ENCODE data around the gene ALKBH6. TPM values are rescaled to one million over a fixed set of nuclear protein-coding genes. Genes with fewer than 3 reads are reported as not detected.
A peak's percentile ranks its signal among the peaks of the same experiment; 100 is the strongest.

Gene ALKBH6
- polyA plus RNA-seq, 6 donors from 2014 or later = 13.7 to 28.9 (median 19.1) TPM

DNA sequence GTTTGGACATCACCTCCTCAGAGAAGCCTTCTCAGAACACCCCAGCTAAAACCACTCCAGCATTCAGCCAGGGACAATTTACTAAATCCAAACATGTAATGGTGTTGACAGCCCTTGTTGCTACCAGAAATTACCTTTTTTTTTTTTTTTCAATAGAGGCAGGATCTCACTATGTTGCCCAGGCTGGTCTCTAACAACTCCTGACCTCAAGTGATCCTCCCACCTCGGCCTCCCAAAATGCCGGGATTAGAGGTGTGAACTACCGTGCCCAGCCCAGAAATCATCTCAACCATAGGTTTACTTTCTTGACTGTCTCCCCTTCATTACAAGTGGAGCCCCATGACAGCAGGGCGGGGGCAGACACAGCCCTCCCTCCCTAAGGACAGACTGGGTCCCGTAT lies 9.4 kb upstream of the ALKBH6 start:
- Mint-ChIP-seq H3K4me1 (no peaks in the 10 kb centered on the region), H3K27me3 (no peaks in the 10 kb centered on the region), H3K9me3 (no peaks in the 10 kb centered on the region), H3K27ac (no peak overlapping the region), H3K36me3 (peaks cover 5 to 11% of the 10 kb centered on the region in 2 donors), H3K4me3 (peak overlapping the region in 1 of 8 donors; percentile 22)
- DNase-seq = no peak
- ATAC-seq (ENCODE audit: low read depth in 2 of 2) = no peak

- Mint-ChIP-seq H3K4me1 (peaks cover 5 to 17% (median 16%) of the 10 kb centered on the region in 3 donors), H3K27ac (no peak overlapping the region), H3K4me3 (no peak overlapping the region), H3K27me3 (no peaks in the 10 kb centered on the region), H3K36me3 (peaks cover 5 to 11% of the 10 kb centered on the region in 2 donors), H3K9me3 (no peaks in the 10 kb centered on the region)
- DNase-seq = no peak
- no peak for ATAC-seq (ENCODE audit: low read depth in 2 of 2)
Observed at GRCh38 chr19:36019061-36019670, 5.2 kb upstream of the ALKBH6 start.

DNA sequence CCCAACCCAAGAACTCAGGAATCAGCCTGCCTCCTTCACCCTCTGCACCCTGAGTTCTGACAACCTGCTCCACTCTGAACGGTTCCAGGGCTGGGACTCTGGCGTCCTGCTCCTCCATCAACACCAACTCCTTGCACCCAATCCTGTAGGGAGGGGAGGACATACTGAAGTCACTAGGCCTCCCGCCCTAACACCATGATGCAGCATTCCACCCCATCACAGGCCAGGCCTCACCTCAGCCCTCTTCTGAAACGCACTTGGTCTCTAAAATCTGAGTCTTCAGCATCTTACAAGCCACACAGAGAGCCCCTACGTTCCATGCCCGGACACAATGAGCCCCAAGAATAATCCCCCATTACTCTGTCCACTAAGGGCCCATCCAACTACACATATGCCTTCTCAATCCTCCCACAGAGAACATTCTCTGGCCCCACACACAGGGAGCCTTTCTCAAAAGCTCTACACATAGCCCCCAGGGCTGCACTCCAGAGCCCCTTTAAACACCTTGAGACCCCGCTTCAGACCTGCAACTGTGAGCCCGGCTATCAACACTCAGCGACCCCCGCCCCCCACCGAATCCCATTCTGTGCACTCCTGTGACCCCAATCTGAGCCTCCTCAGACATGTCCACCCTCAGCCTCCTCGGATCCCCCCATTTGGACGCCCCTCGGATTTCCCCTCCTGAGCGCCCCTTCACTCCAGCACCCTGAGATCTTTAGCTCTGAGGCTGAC lies 567 bp downstream of the ALKBH6 start:
- Mint-ChIP-seq H3K36me3 (no peaks in the 10 kb centered on the region), H3K9me3 (no peaks in the 10 kb centered on the region), H3K27ac (peak overlapping the region; percentile 95 to 99 (median 97)), H3K4me3 (peak overlapping the region; percentile 88 to 99 (median 97)), H3K27me3 (peaks cover 0 to 13% (median 10%) of the 10 kb centered on the region in 3 donors), H3K4me1 (peaks cover 32 to 48% (median 42%) of the 10 kb centered on the region in 3 donors)
- ATAC-seq (ENCODE audit: low read depth in 2 of 2) (no peak), DNase-seq (no peak)

DNA sequence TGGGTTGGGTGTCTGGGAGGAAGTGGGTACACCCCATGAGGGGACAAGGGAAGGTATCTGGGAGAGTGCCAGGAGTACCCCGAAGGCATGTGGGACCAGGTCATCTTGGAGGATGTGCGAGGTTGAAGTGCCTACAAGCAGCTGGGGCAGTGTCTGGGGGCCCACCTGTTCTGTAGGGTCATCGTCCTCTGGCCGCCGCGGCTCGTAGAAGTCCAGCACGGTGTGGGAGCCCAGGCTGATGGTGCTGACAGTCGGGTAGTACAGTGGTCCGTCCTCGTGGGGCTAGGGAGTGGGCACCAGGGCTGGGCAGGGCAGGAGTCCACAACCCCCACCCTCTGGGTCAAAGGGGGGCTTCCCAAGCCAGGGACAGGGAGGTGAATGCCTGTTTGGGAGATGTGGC lies 3.6 kb downstream of the ALKBH6 start:
- no peak for ATAC-seq (ENCODE audit: low read depth in 2 of 2)
- H3K36me3 Mint-ChIP-seq = no peaks in the 10 kb centered on the region
- DNase-seq = no peak
- H3K27ac Mint-ChIP-seq = no peak overlapping the region
- H3K9me3 Mint-ChIP-seq = no peaks in the 10 kb centered on the region
- peaks cover 33 to 47% (median 38%) of the 10 kb centered on the region in 3 donors for H3K4me1 Mint-ChIP-seq
- peaks cover 0 to 17% (median 10%) of the 10 kb centered on the region in 3 donors for H3K27me3 Mint-ChIP-seq
- peak overlapping the region in 4 of 8 donors; percentile 39 to 65 (median 57) for H3K4me3 Mint-ChIP-seq

DNA sequence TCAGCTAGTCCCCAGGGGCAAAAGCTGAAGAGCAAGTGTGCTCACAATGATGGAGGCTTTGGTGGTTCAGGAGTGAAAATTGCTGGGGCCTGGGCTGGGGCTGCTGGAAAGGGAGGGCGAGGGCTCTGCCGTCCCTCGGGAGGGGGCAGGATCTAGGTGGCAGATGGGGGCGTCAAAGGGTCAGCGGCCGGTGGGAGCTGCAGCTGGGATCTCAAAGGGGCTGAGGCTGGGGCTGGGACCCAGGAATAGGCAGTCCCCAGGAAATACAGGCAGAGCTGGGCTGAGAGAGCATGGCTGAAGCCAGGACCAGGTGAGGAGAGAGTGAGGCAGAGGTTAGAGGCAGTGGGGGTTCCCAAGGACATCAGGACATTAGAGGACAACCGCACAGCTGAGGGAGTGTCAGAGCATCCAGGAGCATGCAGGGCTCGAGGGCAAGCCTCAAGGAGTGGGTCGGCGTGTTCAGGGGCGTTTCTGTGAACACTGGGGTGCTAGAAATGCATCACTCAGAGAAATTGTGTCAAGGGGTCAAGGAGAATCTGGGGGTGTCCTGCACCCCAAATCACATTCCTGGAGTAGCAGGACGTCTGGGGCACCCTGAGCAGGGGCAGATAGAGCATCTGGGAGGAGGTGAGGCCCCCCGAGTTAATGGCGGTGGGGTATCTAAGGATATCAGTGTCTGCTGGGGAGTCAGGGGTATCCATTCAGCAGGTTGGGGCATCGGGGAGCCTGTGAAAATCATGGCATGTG lies 4.2 kb downstream of the ALKBH6 start:
- H3K4me3 Mint-ChIP-seq = peak overlapping the region; percentile 27 to 79 (median 60)
- H3K36me3 Mint-ChIP-seq = no peaks in the 10 kb centered on the region
- peaks cover 0 to 17% (median 10%) of the 10 kb centered on the region in 3 donors for H3K27me3 Mint-ChIP-seq
- DNase-seq (no peak), ATAC-seq (ENCODE audit: low read depth in 2 of 2) (no peak)
- H3K27ac Mint-ChIP-seq = peak overlapping the region in 1 of 6 donors; percentile 57
- no peaks in the 10 kb centered on the region for H3K9me3 Mint-ChIP-seq
- peaks cover 32 to 41% (median 33%) of the 10 kb centered on the region in 3 donors for H3K4me1 Mint-ChIP-seq

DNA sequence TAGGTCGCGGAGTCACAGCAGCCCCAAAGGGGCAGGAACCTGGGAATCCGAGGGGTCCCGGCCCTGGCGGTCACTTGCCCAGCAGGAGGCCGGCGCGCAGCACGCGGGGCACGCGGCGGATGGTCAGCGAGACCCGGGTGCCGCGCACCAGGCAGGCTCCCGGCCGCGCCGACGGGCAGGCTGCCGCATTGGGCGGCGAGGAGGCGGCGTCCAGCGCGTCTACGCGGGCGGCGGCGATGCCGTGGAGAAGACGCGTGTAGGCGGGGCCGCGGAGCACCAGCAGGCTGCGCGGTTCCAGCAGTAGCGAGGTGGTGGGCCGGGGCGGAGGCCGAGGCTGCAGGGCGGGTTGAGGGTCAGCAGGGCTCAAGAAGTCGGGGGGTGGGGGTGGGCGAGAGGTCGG lies 4.8 kb downstream of the ALKBH6 start:
- H3K4me3 Mint-ChIP-seq = peak overlapping the region in 7 of 8 donors; percentile 27 to 79 (median 65)
- H3K27me3 Mint-ChIP-seq = peaks cover 0 to 17% (median 10%) of the 10 kb centered on the region in 3 donors
- DNase-seq = no peak
- ATAC-seq (ENCODE audit: low read depth in 2 of 2) = no peak
- H3K4me1 Mint-ChIP-seq = peaks cover 26 to 35% (median 28%) of the 10 kb centered on the region in 3 donors
- no peaks in the 10 kb centered on the region for H3K36me3 Mint-ChIP-seq
- H3K9me3 Mint-ChIP-seq = no peaks in the 10 kb centered on the region
- no peak overlapping the region for H3K27ac Mint-ChIP-seq

- peak within 1 kb of the TSS; percentile 40 to 79 (median 68) for H3K4me3 Mint-ChIP-seq
- peaks cover 0 to 17% (median 10%) of the 10 kb centered on the region in 3 donors for H3K27me3 Mint-ChIP-seq
- no peak for ATAC-seq (ENCODE audit: low read depth in 2 of 2)
- no peaks in the 10 kb centered on the region for H3K9me3 Mint-ChIP-seq
- peaks cover 19 to 27% (median 20%) of the 10 kb centered on the region in 3 donors for H3K4me1 Mint-ChIP-seq
- peak within 1 kb of the TSS in 5 of 6 donors; percentile 2 to 86 (median 57) for H3K27ac Mint-ChIP-seq
- no peak for DNase-seq
- no peaks in the 10 kb centered on the region for H3K36me3 Mint-ChIP-seq
Observed at GRCh38 chr19:36008336-36008978, 5.6 kb downstream of the ALKBH6 start, which contains the start of gene SYNE4. Gene SYNE4 (minus strand): TSS chr19:36008813. CDS start chr19:36008681, 132 bp downstream.

GRCh38 chr19:36006955-36007354 lies 7.1 kb downstream of the ALKBH6 start:
- Mint-ChIP-seq H3K4me1 (peaks cover 14 to 21% (median 16%) of the 10 kb centered on the region in 3 donors), H3K36me3 (no peaks in the 10 kb centered on the region), H3K4me3 (peak overlapping the region in 1 of 8 donors; percentile 30), H3K27ac (peak overlapping the region in 1 of 6 donors; percentile 52), H3K9me3 (no peaks in the 10 kb centered on the region), H3K27me3 (peaks cover 0 to 17% (median 10%) of the 10 kb centered on the region in 3 donors)
- DNase-seq (no peak), ATAC-seq (ENCODE audit: low read depth in 2 of 2) (no peak)

- peaks cover 0 to 3% (median 0%) of the 10 kb centered on the region in 3 donors for H3K27me3 Mint-ChIP-seq
- DNase-seq (no peak), ATAC-seq (ENCODE audit: low read depth in 2 of 2) (no peak)
- no peak overlapping the region for H3K4me3 Mint-ChIP-seq
- no peaks in the 10 kb centered on the region for H3K36me3 Mint-ChIP-seq
- peaks cover 12% of the 10 kb centered on the region in 3 donors for H3K4me1 Mint-ChIP-seq
- peak overlapping the region in 1 of 6 donors; percentile 78 for H3K27ac Mint-ChIP-seq
- no peaks in the 10 kb centered on the region for H3K9me3 Mint-ChIP-seq
Observed at GRCh38 chr19:36003284-36003683, 10.7 kb downstream of the ALKBH6 start.

- Mint-ChIP-seq H3K4me1 (peaks cover 22 to 25% (median 24%) of the 10 kb centered on the region in 3 donors), H3K27ac (peak overlapping the region in 1 of 6 donors; percentile 12), H3K4me3 (no peak overlapping the region), H3K27me3 (no peaks in the 10 kb centered on the region), H3K9me3 (no peaks in the 10 kb centered on the region), H3K36me3 (peaks cover 0 to 4% of the 10 kb centered on the region in 2 donors)
- no peak for DNase-seq
- no peak for ATAC-seq (ENCODE audit: low read depth in 2 of 2)
Observed at GRCh38 chr19:36001605-36002004, 12.4 kb downstream of the ALKBH6 start.

DNA sequence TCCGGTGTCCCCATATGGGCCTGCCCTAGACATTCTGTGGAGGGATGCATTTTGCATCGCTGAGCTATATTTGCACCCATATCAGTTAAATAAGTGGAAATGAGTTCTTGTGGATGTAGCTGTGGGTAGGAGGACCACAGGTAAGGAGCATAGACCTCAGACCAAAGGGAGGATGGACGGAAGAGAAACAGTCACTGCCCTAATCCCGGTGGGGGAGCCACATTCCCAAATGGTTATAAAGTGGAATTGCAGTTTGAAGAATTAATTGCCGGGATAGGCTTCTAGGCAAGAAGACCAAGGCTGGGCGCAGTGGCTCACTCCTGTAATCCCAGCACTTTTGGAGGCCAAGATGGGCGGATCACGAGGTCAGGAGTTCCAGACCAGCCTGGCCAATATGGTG lies 17.2 kb downstream of the ALKBH6 start:
- peak overlapping the region; percentile 29 to 98 (median 90) for H3K4me3 Mint-ChIP-seq
- H3K27me3 Mint-ChIP-seq = no peaks in the 10 kb centered on the region
- H3K4me1 Mint-ChIP-seq = peaks cover 33 to 47% (median 42%) of the 10 kb centered on the region in 3 donors
- no peaks in the 10 kb centered on the region for H3K9me3 Mint-ChIP-seq
- no peak for ATAC-seq (ENCODE audit: low read depth in 2 of 2)
- DNase-seq = no peak
- peaks cover 0 to 4% of the 10 kb centered on the region in 2 donors for H3K36me3 Mint-ChIP-seq
- peak overlapping the region in 3 of 6 donors; percentile 56 to 93 (median 56) for H3K27ac Mint-ChIP-seq

- peaks cover 29 to 41% (median 39%) of the 10 kb centered on the region in 3 donors for H3K4me1 Mint-ChIP-seq
Observed at GRCh38 chr19:35995048-35995993, 18.7 kb downstream of the ALKBH6 start, which contains the start of gene SDHAF1. Gene SDHAF1 (plus strand): TSS chr19:35995188. CDS start chr19:35995275, 87 bp downstream.

More at GRCh38 chr19:35995048-35995993, 18.7 kb downstream of the ALKBH6 start, which contains the start of gene SDHAF1:
- H3K27ac Mint-ChIP-seq = peak within 1 kb of the TSS; percentile 93 to 98 (median 96)
- ATAC-seq (ENCODE audit: low read depth in 2 of 2) = peak; percentile 90 to 91
- H3K36me3 Mint-ChIP-seq = peaks cover 0 to 4% of the 10 kb centered on the region in 2 donors
- H3K4me3 Mint-ChIP-seq = peak within 1 kb of the TSS; percentile 88 to 98 (median 96)
- no peaks in the 10 kb centered on the region for H3K27me3 Mint-ChIP-seq
- H3K9me3 Mint-ChIP-seq = no peaks in the 10 kb centered on the region
- peak; percentile 89 for DNase-seq
